ENCODE measurements around the gene NXNL1.

DNA sequence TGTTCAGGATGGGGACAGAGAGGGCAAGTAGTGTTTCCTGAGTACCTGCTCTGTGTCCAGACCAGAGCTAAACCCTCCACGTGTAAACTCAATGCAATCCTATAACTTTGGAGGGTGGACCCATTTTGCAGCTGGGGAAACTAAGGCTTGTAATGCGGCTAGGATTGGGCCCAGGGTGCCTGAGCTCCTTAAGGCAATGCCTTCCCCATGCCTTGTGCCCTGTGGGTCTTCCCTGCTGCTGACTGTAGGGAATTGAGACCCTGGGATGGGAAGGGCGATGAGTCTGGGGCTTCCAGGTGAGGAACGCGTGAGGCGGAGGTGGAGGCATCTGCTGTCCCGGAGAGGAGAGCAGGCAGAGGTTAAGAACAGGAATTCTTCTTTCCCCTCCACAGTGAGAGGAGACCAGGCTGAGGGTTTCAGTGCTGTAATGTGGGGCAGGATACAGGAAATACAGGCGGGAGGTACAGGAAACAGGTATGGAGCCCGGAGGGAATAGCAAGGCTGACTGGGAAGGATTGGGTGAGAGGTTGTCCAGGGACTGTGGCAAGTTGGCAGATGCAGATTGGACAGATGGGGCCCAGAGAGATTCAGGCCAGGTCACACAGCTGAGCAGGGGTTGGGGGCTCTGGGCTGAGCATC lies 28.8 kb upstream of the NXNL1 start:
- TF ChIP-seq EZH2 (optimal IDR thresholded peaks at IDR 0.05; ENCODE audit: low read depth, low read length) (no peak), CTCF (IDR thresholded peaks at IDR 0.05; ENCODE audit: low read length) (no peak; the same call in 1 of the 2 replicates)

Measured in MM.1S (cell line).